HepG2 (cell line): Measurements from ENCODE around the gene TALDO1. TPM values are rescaled to one million over a fixed set of nuclear protein-coding genes. Genes with fewer than 3 reads are reported as not detected.
A peak's percentile ranks its signal among the peaks of the same experiment; 100 is the strongest.

ENCODE experiments used
- CBX5 ChIP-seq: sonication (generic); formaldehyde crosslinking; IDR thresholded peaks from 2 replicates; pipeline ENCODE4 v1.4.0; 2020; ENCODE audit warnings: missing genetic modification reagents, borderline replicate concordance
- CCAR2 ChIP-seq: fragments of 200-400 bp; formaldehyde crosslinking; optimal IDR thresholded peaks from 2 replicates; pipeline ENCODE3; 2018; ENCODE audit warnings: low read depth, mild to moderate bottlenecking, low read length, moderate library complexity
- DBP ChIP-seq: sonication (generic); formaldehyde crosslinking; IDR thresholded peaks from 2 replicates; pipeline ENCODE4 v1.4.0; 2020; ENCODE audit warnings: missing genetic modification reagents; ENCODE audit errors: not compliant biosample characterization
- DMTF1 ChIP-seq: sonication (generic); formaldehyde crosslinking; IDR thresholded peaks from 2 replicates; pipeline ENCODE4 v1.4.0; 2020; ENCODE audit warnings: mild to moderate bottlenecking, missing genetic modification reagents
- DNMT1 ChIP-seq: sonication (generic); formaldehyde crosslinking; IDR thresholded peaks from 2 replicates; pipeline ENCODE4 v1.5.1; 2020; ENCODE audit warnings: mild to moderate bottlenecking, missing genetic modification reagents
- GPN1 ChIP-seq: sonication (generic); formaldehyde crosslinking; IDR thresholded peaks from 2 replicates; pipeline ENCODE4 v1.5.1; 2020; ENCODE audit warnings: missing genetic modification reagents, borderline replicate concordance
- HNRNPLL ChIP-seq: fragments of 200-400 bp; formaldehyde crosslinking; IDR thresholded peaks from 2 replicates; pipeline ENCODE4 v1.6.1; 2017; ENCODE audit warnings: mild to moderate bottlenecking, low read depth, low read length; ENCODE audit not compliant: poor library complexity, severe bottlenecking
- HOXA7 ChIP-seq: sonication (generic); formaldehyde crosslinking; IDR thresholded peaks from 2 replicates; pipeline ENCODE4 v1.8.1; 2022; ENCODE audit warnings: mild to moderate bottlenecking, missing genetic modification reagents, moderate library complexity
- KDM5B ChIP-seq: sonication (generic); formaldehyde crosslinking; IDR thresholded peaks from 2 replicates; pipeline ENCODE4 v1.4.0; 2020; ENCODE audit warnings: missing genetic modification reagents, mild to moderate bottlenecking, borderline replicate concordance
- NR2F2 ChIP-seq: IDR thresholded peaks from 2 replicates; pipeline ENCODE4 v1.6.1; 2012; ENCODE audit warnings: low read depth, inconsistent platforms, borderline replicate concordance
- REL ChIP-seq: sonication (generic); formaldehyde crosslinking; conservative IDR thresholded peaks from 2 replicates; pipeline ENCODE4 v1.8.0; 2022; ENCODE audit warnings: mild to moderate bottlenecking, missing genetic modification reagents, moderate library complexity
- SAFB2 ChIP-seq: sonication (generic); formaldehyde crosslinking; IDR thresholded peaks from 2 replicates; pipeline ENCODE4 v1.5.1; 2020; ENCODE audit warnings: missing genetic modification reagents, low read depth, mild to moderate bottlenecking, borderline replicate concordance
- SETDB1 ChIP-seq: sonication (generic); formaldehyde crosslinking; IDR thresholded peaks from 2 replicates; pipeline ENCODE4 v1.5.1; 2020; ENCODE audit warnings: missing genetic modification reagents, mild to moderate bottlenecking, borderline replicate concordance
- SIX1 ChIP-seq: sonication (generic); formaldehyde crosslinking; IDR thresholded peaks from 2 replicates; pipeline ENCODE4 v1.4.0; 2020; ENCODE audit warnings: missing genetic modification reagents, borderline replicate concordance
- SRSF9 ChIP-seq: fragments of 200-400 bp; formaldehyde crosslinking; IDR thresholded peaks from 2 replicates; pipeline ENCODE4 v1.6.1; 2018; ENCODE audit warnings: borderline replicate concordance, mild to moderate bottlenecking, low read depth, low read length; ENCODE audit not compliant: insufficient read depth, poor library complexity, severe bottlenecking
- YEATS4 ChIP-seq: sonication (generic); formaldehyde crosslinking; IDR thresholded peaks from 2 replicates; pipeline ENCODE4 v1.4.0; 2020; ENCODE audit warnings: missing genetic modification reagents, borderline replicate concordance
- ZBTB46 ChIP-seq: sonication (generic); formaldehyde crosslinking; IDR thresholded peaks from 2 replicates; pipeline ENCODE4 v1.4.0; 2020; ENCODE audit warnings: mild to moderate bottlenecking, missing genetic modification reagents, borderline replicate concordance
- ZFX ChIP-seq: sonication (generic); formaldehyde crosslinking; IDR thresholded peaks from 2 replicates; pipeline ENCODE4 v1.4.0; 2020; ENCODE audit warnings: mild to moderate bottlenecking, low read depth, missing genetic modification reagents, moderate library complexity
- ZNF138 ChIP-seq: sonication (generic); formaldehyde crosslinking; IDR thresholded peaks from 2 replicates; pipeline ENCODE4 v1.5.0; 2020; ENCODE audit warnings: mild to moderate bottlenecking, low read depth, missing genetic modification reagents
- ZNF546 ChIP-seq: sonication (generic); formaldehyde crosslinking; conservative IDR thresholded peaks from 2 replicates; pipeline ENCODE4 v1.8.1; 2023; ENCODE audit warnings: mild to moderate bottlenecking, missing genetic modification reagents
- ZNF562 ChIP-seq: sonication (generic); formaldehyde crosslinking; IDR thresholded peaks from 2 replicates; pipeline ENCODE4 v1.8.0; 2022; ENCODE audit warnings: missing genetic modification reagents, borderline replicate concordance
- ZNF598 ChIP-seq: sonication (generic); formaldehyde crosslinking; IDR thresholded peaks from 2 replicates; pipeline ENCODE4 v1.5.1; 2020; ENCODE audit warnings: mild to moderate bottlenecking, missing genetic modification reagents, borderline replicate concordance
- ZNF816 ChIP-seq: sonication (generic); formaldehyde crosslinking; IDR thresholded peaks from 2 replicates; pipeline ENCODE4 v1.8.0; 2022; ENCODE audit warnings: missing genetic modification reagents, mild to moderate bottlenecking, borderline replicate concordance
- polyA plus RNA-seq, 8 experiments: library from polyadenylated mRNA; depleted of rRNA in 3 of 8; stranded (reverse) in 7 of 8; unstranded in 1 of 8; fragments of >200 nt; fragmentation: Illumina TruSeq in 4 of 8; extraction: Trizol in 4 of 8; gene quantifications; 2 replicates each; pipeline versions ENCODE4 v1.2.1 to v1.2.3, GENCODE V29; 2011 to 2016; ENCODE audit warnings: low read depth in 4 of 8, missing spikeins in 1 of 8, mixed read lengths in 1 of 8; ENCODE audit not compliant: insufficient read depth in 1 of 8
- total RNA-seq, 5 experiments: library from RNA; depleted of rRNA; stranded (reverse); fragments of >200 nt; fragmentation: Illumina TruSeq; extraction: Trizol; gene quantifications; 2 replicates each; pipeline ENCODE4 v1.2.3, GENCODE V29; 2016; ENCODE audit warnings: low read depth in 1 of 5

TALDO1 gene
- total and polyA plus RNA-seq, 2 of the 13 experiments (the other 11 are each of a cell fraction or from before 2014, with no cell fraction given), result 107 to 240 TPM

- TF ChIP-seq DMTF1 (CRISPR knock-in tag) (no peak), SIX1 (CRISPR knock-in tag) (no peak), HNRNPLL (no peak), ZNF598 (CRISPR knock-in tag) (no peak), HOXA7 (CRISPR knock-in tag) (0 out of 2 replicates have a peak, but pooled peaks have one; percentile 17), SETDB1 (CRISPR knock-in tag) (no peak), ZNF138 (CRISPR knock-in tag) (0 out of 2 replicates have a peak, but pooled peaks have one; percentile 14), YEATS4 (CRISPR knock-in tag) (peak; percentile 68), ZNF546 (CRISPR knock-in tag) (0 out of 2 replicates have a peak, but pooled peaks have one; percentile 8), ZBTB46 (no peak), ZNF816 (CRISPR knock-in tag) (no peak), CCAR2 (no peak), REL (CRISPR knock-in tag) (0 out of 2 replicates have a peak, but pooled peaks have one; percentile 68), DBP (CRISPR knock-in tag) (no peak), SRSF9 (no peak), ZNF562 (CRISPR knock-in tag) (no peak), CBX5 (no peak), SAFB2 (no peak), NR2F2 (no peak), KDM5B (CRISPR knock-in tag) (0 out of 2 replicates have a peak, but pooled peaks have one; percentile 3), GPN1 (no peak), ZFX (CRISPR knock-in tag) (peak; percentile 37; the same call in 1 of the 2 replicates), DNMT1 (CRISPR knock-in tag) (no peak)
Measured at GRCh38 chr11:705646-706438, 41.4 kb upstream of the TALDO1 start, which contains the start of gene EPS8L2 (continued).
